Activated naive CD4-positive, alpha-beta T cell (primary cell): Measurements from ENCODE around the gene FAM187B.

Source experiments
- DNase-seq, 4 experiments: peaks; one replicate each; lab custom pipeline; 2025; lab: John Stamatoyannopoulos, UW

The FAM187B gene

GRCh38 chr19:35228177-35228930 lies at the start of gene FAM187B:
FAM187B (minus strand) TSS chr19:35228739; CDS start chr19:35228680, 59 bp downstream.
- DNase-seq: no peak

- no peak for DNase-seq
Measured at GRCh38 chr19:35276706-35277281, 48.3 kb upstream of the FAM187B start.

GRCh38 chr19:35274323-35274722 lies 45.8 kb upstream of the FAM187B start:
- DNase-seq: no peak

- no peak for DNase-seq
Measured at GRCh38 chr19:35273686-35274259, 45.2 kb upstream of the FAM187B start.

GRCh38 chr19:35272954-35273649 lies 44.6 kb upstream of the FAM187B start:
- DNase-seq: no peak

- DNase-seq: no peak
Measured at GRCh38 chr19:35272122-35272719, 43.7 kb upstream of the FAM187B start.

GRCh38 chr19:35271546-35271945 lies 43.0 kb upstream of the FAM187B start:
- no peak for DNase-seq

GRCh38 chr19:35270381-35270811 lies 41.9 kb upstream of the FAM187B start:
- no peak for DNase-seq

GRCh38 chr19:35269438-35270117 lies 41.0 kb upstream of the FAM187B start:
- DNase-seq: peak; percentile 16 to 66 (median 46)

- DNase-seq: peak in 3 of 4 experiments; percentile 22 to 50 (median 31)
Measured at GRCh38 chr19:35268536-35269437, 40.2 kb upstream of the FAM187B start, which contains the start of gene USF2. USF2 (plus strand) TSS chr19:35268962; CDS start chr19:35269102, 140 bp downstream.

- peak; percentile 54 to 78 (median 59) for DNase-seq
Measured at GRCh38 chr19:35267818-35268535, 39.4 kb upstream of the FAM187B start.

GRCh38 chr19:35267353-35267817 lies 38.8 kb upstream of the FAM187B start:
- peak in 2 of 4 experiments; percentile 40 to 43 for DNase-seq

- DNase-seq: no peak
Measured at GRCh38 chr19:35266520-35267352, 38.2 kb upstream of the FAM187B start.

- no peak for DNase-seq
Measured at GRCh38 chr19:35265900-35266519, 37.5 kb upstream of the FAM187B start.

- no peak for DNase-seq
Measured at GRCh38 chr19:35265126-35265899, 36.8 kb upstream of the FAM187B start.

GRCh38 chr19:35264268-35265125 lies 36.0 kb upstream of the FAM187B start:
- no peak for DNase-seq
